G401 (cell line): ENCODE data around the gene KRTAP5-5. TPM values are rescaled to one million over a fixed set of nuclear protein-coding genes. Genes with fewer than 3 reads are reported as not detected.
"Not testable (repeated sequence)": the region's sequence is repeated elsewhere in the genome, so short reads cannot be mapped to it uniquely, and the experiment has no call there.

Source experiments
- DNase-seq: peaks from one replicate; pipeline ENCODE4 v3.0.0-alpha.2; 2015; ENCODE audit warnings: low spot score
- in situ Hi-C: cut with HindIII; loops from 2 replicates; pipeline ENCODE4 v1.10.0; 2016; ENCODE audit warnings: low sequenced_read_pairs, mixed read lengths
- total RNA-seq: library from RNA; depleted of rRNA; stranded (reverse); fragments of >200 nt; shearing (Covaris generic); gene quantifications from 2 replicates; pipeline ENCODE4 v1.2.3, GENCODE V29; 2014; rRNA removed

Gene KRTAP5-5
- total RNA-seq, 1 experiment from 2014 or later, result not detected

GRCh38 chr11:1670457-1670856, 40.9 kb downstream of the KRTAP5-5 start:
- in situ Hi-C loops, DNase-seq: not testable (repeated sequence)

- no peak for DNase-seq
- in situ Hi-C loops, result no loop called here
Observed at GRCh38 chr11:1670905-1671371, 41.4 kb downstream of the KRTAP5-5 start.

- in situ Hi-C loops, result no loop called here
- no peak for DNase-seq
Observed at GRCh38 chr11:1671658-1672057, 42.1 kb downstream of the KRTAP5-5 start.

GRCh38 chr11:1672613-1673350, 43.2 kb downstream of the KRTAP5-5 start:
- no peak for DNase-seq
- in situ Hi-C loops, result no loop called here

GRCh38 chr11:1673446-1674172, 44.0 kb downstream of the KRTAP5-5 start:
- in situ Hi-C loops, result no loop called here

GRCh38 chr11:1674173-1675131, 44.9 kb downstream of the KRTAP5-5 start:
- DNase-seq, result no peak

More at GRCh38 chr11:1673446-1674172, 44.0 kb downstream of the KRTAP5-5 start:
- DNase-seq, result no peak

GRCh38 chr11:1675536-1676228, 46.1 kb downstream of the KRTAP5-5 start:
- in situ Hi-C loops, result no loop called here
- DNase-seq, result no peak

More at GRCh38 chr11:1674173-1675131, 44.9 kb downstream of the KRTAP5-5 start:
- in situ Hi-C loops, result no loop called here

GRCh38 chr11:1676229-1676740, 46.7 kb downstream of the KRTAP5-5 start:
- no peak for DNase-seq
- in situ Hi-C loops, result no loop called here

- no peak for DNase-seq
- in situ Hi-C loops, result no loop called here
Observed at GRCh38 chr11:1679881-1680280, 50.3 kb downstream of the KRTAP5-5 start.

Other genes with a start within 250 kb of the KRTAP5-5 start
- gene BRSK2, start 239.8 kb upstream of the KRTAP5-5 start, total RNA-seq, result 5.2 and 9.2 TPM in 2 replicates
- 27.4 and 39.9 TPM in 2 replicates for gene MOB2, start 143.0 kb upstream of the KRTAP5-5 start, total RNA-seq
- gene DUSP8, start 57.5 kb upstream of the KRTAP5-5 start, total RNA-seq, result 1.5 and 8.9 TPM in 2 replicates
- gene KRTAP5-1, start 44.5 kb upstream of the KRTAP5-5 start, total RNA-seq, result not detected in 2 replicates
- not detected in 2 replicates for gene KRTAP5-2, start 31.5 kb upstream of the KRTAP5-5 start, total RNA-seq
- not detected in 2 replicates for gene KRTAP5-3, start 21.3 kb upstream of the KRTAP5-5 start, total RNA-seq
- gene KRTAP5-4, start 7.6 kb upstream of the KRTAP5-5 start, total RNA-seq, result not detected in 2 replicates
- gene KRTAP5-6, start 67.4 kb downstream of the KRTAP5-5 start, total RNA-seq, result not detected in 2 replicates
- not detected in 2 replicates for gene IFITM10, start 120.8 kb downstream of the KRTAP5-5 start, total RNA-seq
- gene CTSD, start 134.2 kb downstream of the KRTAP5-5 start, total RNA-seq, result 192 and 219 TPM in 2 replicates
- not detected in 2 replicates for gene SYT8, start 205.2 kb downstream of the KRTAP5-5 start, total RNA-seq
- gene TNNI2, start 209.2 kb downstream of the KRTAP5-5 start, total RNA-seq, result not detected in 2 replicates
- gene LSP1, start 223.3 kb downstream of the KRTAP5-5 start, total RNA-seq, result 0.20 TPM in 1 of 2 replicates, not detected in the other